GM18951 (cell line): ENCODE data around the gene SALL4.
"Not testable (repeated sequence)": the region's sequence is repeated elsewhere in the genome, so short reads cannot be mapped to it uniquely, and the experiment has no call there.

ENCODE experiments used
- POLR2A ChIP-seq: IDR thresholded peaks from 4 replicates; pipeline ENCODE4 v1.6.1; 2011; ENCODE audit warnings: mild to moderate bottlenecking; ENCODE audit not compliant: insufficient read length, insufficient read depth; ENCODE audit errors: extremely low read depth
- in situ Hi-C: fragments of 300-500 bp; cut with MboI; formaldehyde crosslinking; loops from one replicate; pipeline ENCODE4 v1.12.0; 2022; ENCODE audit warnings: low sequenced_read_pairs, mixed read lengths, inconsistent platforms; ENCODE audit not compliant: unreplicated experiment

Gene SALL4

GRCh38 chr20:51802170-51802751, at the start of gene SALL4:
Gene SALL4, minus strand, starts transcription at chr20:51802521. Its CDS starts 113 bp downstream, at chr20:51802408.
- no peak for TF ChIP-seq POLR2A
- in situ Hi-C loops, result no loop called here

- no peak for TF ChIP-seq POLR2A
- in situ Hi-C loops, result no loop called here
Observed at GRCh38 chr20:51848346-51848745, 46.0 kb upstream of the SALL4 start.

- in situ Hi-C loops, result no loop called here
- TF ChIP-seq POLR2A, result no peak
Observed at GRCh38 chr20:51840865-51841264, 38.5 kb upstream of the SALL4 start.

- in situ Hi-C loops, result no loop called here
- no peak for TF ChIP-seq POLR2A
Observed at GRCh38 chr20:51837876-51838420, 35.6 kb upstream of the SALL4 start.

- no peak for TF ChIP-seq POLR2A
- in situ Hi-C loops, result no loop called here
Observed at GRCh38 chr20:51837436-51837835, 35.1 kb upstream of the SALL4 start.

- in situ Hi-C loops, result no loop called here
- TF ChIP-seq POLR2A, result no peak
Observed at GRCh38 chr20:51833326-51833725, 31.0 kb upstream of the SALL4 start.

- in situ Hi-C loops, result no loop called here
- no peak for TF ChIP-seq POLR2A
Observed at GRCh38 chr20:51832276-51832675, 30.0 kb upstream of the SALL4 start.

GRCh38 chr20:51831866-51832265, 29.5 kb upstream of the SALL4 start:
- in situ Hi-C loops, result no loop called here
- TF ChIP-seq POLR2A, result no peak

GRCh38 chr20:51830538-51830937, 28.2 kb upstream of the SALL4 start:
- TF ChIP-seq POLR2A, result no peak
- in situ Hi-C loops, result no loop called here

- no peak for TF ChIP-seq POLR2A
- in situ Hi-C loops, result no loop called here
Observed at GRCh38 chr20:51828762-51829161, 26.4 kb upstream of the SALL4 start.

GRCh38 chr20:51826372-51826771, 24.1 kb upstream of the SALL4 start:
- no peak for TF ChIP-seq POLR2A
- in situ Hi-C loops, result no loop called here

GRCh38 chr20:51818479-51819008, 16.2 kb upstream of the SALL4 start:
- in situ Hi-C loops, result no loop called here
- no peak for TF ChIP-seq POLR2A

GRCh38 chr20:51816856-51817255, 14.5 kb upstream of the SALL4 start:
- in situ Hi-C loops, result not testable (repeated sequence)

GRCh38 chr20:51815383-51816076, 13.2 kb upstream of the SALL4 start:
- in situ Hi-C loops, result no loop called here

More at GRCh38 chr20:51815383-51816076, 13.2 kb upstream of the SALL4 start:
- TF ChIP-seq POLR2A, result no peak
